ENCODE measurements around the gene SCN5A.

DNA sequence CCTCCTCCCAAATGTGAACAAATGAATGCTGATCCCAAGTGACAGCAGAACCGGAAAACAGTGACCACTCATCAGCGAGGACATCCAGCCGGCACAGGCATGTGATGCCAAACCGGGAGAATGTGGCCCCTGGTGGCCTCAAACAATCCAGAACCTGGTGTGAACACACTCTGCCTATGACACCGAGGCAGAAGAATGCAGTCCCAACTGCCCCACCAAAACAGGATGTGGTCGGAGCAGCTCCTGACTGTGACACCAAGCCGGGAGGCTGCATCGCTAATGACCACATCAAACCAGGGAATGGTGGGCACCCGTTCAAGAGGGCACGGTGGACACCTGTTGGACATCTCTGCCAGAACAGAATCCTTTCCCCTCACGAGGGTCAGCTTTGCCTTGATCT lies 15.4 kb downstream of the SCN5A start:
- TF ChIP-seq POLR2AphosphoS5 (IDR thresholded peaks at IDR 0.05; ENCODE audit: low read depth, low read length) = no peak
- no peak for TF ChIP-seq TAF1 (IDR thresholded peaks at IDR 0.05; ENCODE audit: low read depth, low read length)
- TF ChIP-seq POLR2A (IDR thresholded peaks at IDR 0.05; ENCODE audit: low read depth, low read length) = no peak
- TF ChIP-seq SPI1 (IDR thresholded peaks at IDR 0.05; ENCODE audit: low read depth, low read length) = no peak

All from GM12891 (cell line).